GM12878 (cell line): ENCODE data around the gene CSNK2A1. TPM values are rescaled to one million over a fixed set of nuclear protein-coding genes. Genes with fewer than 3 reads are reported as not detected.

Experiments
- ATAC-seq: fragments of 200-7000 bp; cut with Tn5 transposase; 3 replicates; pipeline ENCODE4 v1.9.1; 2020; ENCODE audit warnings: mild to moderate bottlenecking, moderate library complexity
- BruUV-seq: library from RNA; stranded (reverse); fragments of 400-500 nt; replicated peaks from 2 replicates; lab custom pipeline; 2021; lab: Mats Ljungman, UMichigan
- CTCF ChIA-PET: fragments of 300-600 bp; sonication (Branson Sonifier 250); formaldehyde crosslinking; extraction: SDS; loops from one replicate; lab custom pipeline; 2021; ENCODE audit warnings: inconsistent platforms; lab: Yijun Ruan, JAX
- POLR2A ChIA-PET: fragments of 350-600 bp; formaldehyde crosslinking; extraction: SDS; loops from one replicate; lab custom pipeline; 2021; ENCODE audit warnings: inconsistent platforms; lab: Charles Lee
- RAD21 ChIA-PET: fragments of 300-600 bp; sonication (Branson Sonifier 250); formaldehyde crosslinking; loops from one replicate; lab custom pipeline; 2023; ENCODE audit warnings: antibody characterized with exemption; ENCODE audit not compliant: unreplicated experiment; lab: Charles Lee
- SMC1A ChIA-PET: fragments of 300-600 bp; sonication (Branson Sonifier 250); formaldehyde crosslinking; loops from one replicate; lab custom pipeline; 2023; ENCODE audit not compliant: unreplicated experiment, uncharacterized antibody; lab: Charles Lee
- DNase-seq: peaks from one replicate; pipeline ENCODE4 v3.0.0-alpha.2; 2011; ENCODE audit warnings: low read depth, low spot score
- FAIRE-seq: peaks from 3 replicates; lab custom pipeline; 2011; peaks lifted over from hg19 to GRCh38; lab: Jason Lieb, UNC
- H2AFZ ChIP-seq: 2 replicates; pipeline ENCODE4 v1.6.0; 2011; ENCODE audit warnings: low read depth, low read length, control low read depth; ENCODE audit not compliant: control insufficient read depth
- H3K27ac ChIP-seq: 2 replicates; pipeline ENCODE4 v1.5.1; 2011; ENCODE audit warnings: control low read depth; ENCODE audit not compliant: control insufficient read depth, insufficient read depth
- H3K27me3 ChIP-seq, 2 experiments: replicated peaks in 1 of 2; 2 replicates each; pipeline versions ENCODE4 v1.6.0 to v1.6.1; 2011; ENCODE audit warnings: low read length in 1 of 2; ENCODE audit not compliant: control insufficient read depth in 2 of 2, insufficient read depth in 2 of 2
- H3K36me3 ChIP-seq, 2 experiments: 2 replicates each; pipeline ENCODE4 v1.5.1; 2011; ENCODE audit warnings: low read length in 1 of 2; ENCODE audit not compliant: control insufficient read depth in 2 of 2, insufficient read depth in 2 of 2
- H3K4me1 ChIP-seq: 2 replicates; pipeline ENCODE4 v1.6.1; 2011; ENCODE audit warnings: mild to moderate bottlenecking, low read length, moderate library complexity, mixed read lengths; ENCODE audit not compliant: control insufficient read depth, insufficient read depth
- H3K4me2 ChIP-seq: 2 replicates; pipeline ENCODE4 v1.6.0; 2011; ENCODE audit warnings: control low read depth; ENCODE audit not compliant: control insufficient read depth, insufficient read depth
- H3K4me3 ChIP-seq: fragments of 200-600 bp; sonication (generic); 2 replicates; pipeline ENCODE4 v1.5.1; 2016
- H3K79me2 ChIP-seq: 2 replicates; pipeline ENCODE4 v1.6.0; 2011; ENCODE audit warnings: low read length; ENCODE audit not compliant: control insufficient read depth, insufficient read depth
- H3K9ac ChIP-seq: 2 replicates; pipeline ENCODE4 v1.8.0; 2011; ENCODE audit warnings: low read length, control low read depth, mixed read lengths; ENCODE audit not compliant: control insufficient read depth, insufficient read depth
- H3K9me3 ChIP-seq: replicated peaks from 3 replicates; pipeline ENCODE4 v1.5.1; 2011; ENCODE audit warnings: mild to moderate bottlenecking, low read length; ENCODE audit not compliant: control insufficient read depth, insufficient read depth
- H4K20me1 ChIP-seq: 2 replicates; pipeline ENCODE4 v1.6.0; 2011; ENCODE audit not compliant: control insufficient read depth, insufficient read depth
- EP300 ChIP-seq, 2 experiments: fragments of 150-350 bp in 1 of 2; IDR thresholded peaks; 2 replicates each; pipeline ENCODE4 v1.6.1; 2011 to 2012; ENCODE audit warnings: low read depth in 2 of 2, low read length in 2 of 2, borderline replicate concordance in 1 of 2, improper control_type of control experiment in 1 of 2, inconsistent platforms in 1 of 2; ENCODE audit not compliant: control insufficient read depth in 1 of 2
- JUND ChIP-seq: IDR thresholded peaks from 2 replicates; pipeline ENCODE4 v1.6.1; 2012; ENCODE audit warnings: low read depth, mild to moderate bottlenecking, low read length, improper control_type of control experiment, moderate library complexity
- MAX ChIP-seq: IDR thresholded peaks from 2 replicates; pipeline ENCODE4 v1.6.1; 2012; ENCODE audit warnings: low read depth, low read length, improper control_type of control experiment
- SPI1 ChIP-seq: IDR thresholded peaks from 2 replicates; pipeline ENCODE4 v1.6.1; 2011; ENCODE audit warnings: low read depth, mild to moderate bottlenecking, low read length, moderate library complexity, borderline replicate concordance; ENCODE audit not compliant: insufficient read depth
- TARDBP ChIP-seq: IDR thresholded peaks from 2 replicates; pipeline ENCODE4 v1.6.1; 2016; ENCODE audit warnings: borderline replicate concordance
- USF1 ChIP-seq: IDR thresholded peaks from 2 replicates; pipeline ENCODE4 v1.6.1; 2011; ENCODE audit warnings: borderline replicate concordance, low read depth, mild to moderate bottlenecking, moderate library complexity, mixed read lengths, low read length; ENCODE audit not compliant: insufficient read depth; ENCODE audit errors: extremely low read length
- ZBTB4 ChIP-seq: fragments of 450-650 bp; formaldehyde crosslinking; IDR thresholded peaks from 2 replicates; pipeline ENCODE4 v1.4.0; 2022; ENCODE audit warnings: mild to moderate bottlenecking, moderate library complexity
- WGBS: methylation state at CpG from one replicate; pipeline ENCODE4 v1.1.6; 2016; ENCODE audit warnings: low lambda C conversion rate; ENCODE audit not compliant: insufficient replicate concordance, insufficient coverage; ENCODE audit errors: missing lambda C conversion rate; 5-methylcytosine and 5-hydroxymethylcytosine counted together
- in situ Hi-C: fragments of 300-500 bp; cut with MboI; formaldehyde crosslinking; loops from 9 replicates; pipeline ENCODE4 v1.14.3; 2018; ENCODE audit warnings: mixed read lengths
- intact Hi-C: fragments of 100-400 bp; cut with micrococcal nuclease; formaldehyde crosslinking; loops from one replicate; pipeline ENCODE4 v1.14.2; 2022; ENCODE audit not compliant: unreplicated experiment
- polyA plus RNA-seq, 11 experiments: library from polyadenylated mRNA; depleted of rRNA in 4 of 11; unstranded in 6 of 11; stranded (reverse) in 5 of 11; fragments of >200 nt; fragmentation: Nextera tagmentation in 4 of 11; fragmentation: Illumina TruSeq in 1 of 11; extraction: Ambion mirVana in 4 of 11; extraction: Trizol in 1 of 11; gene quantifications; 1 replicate in 1 of 11; 2 replicates in 10 of 11; pipeline versions ENCODE4 v1.2.1 to v1.2.3, GENCODE V29; 2011 to 2016; ENCODE audit warnings: inconsistent platforms in 2 of 11, missing spikeins in 2 of 11, low read depth in 1 of 11
- total RNA-seq, 4 experiments: library from RNA; depleted of rRNA in 3 of 4; stranded (reverse); fragments of >200 nt in 3 of 4; fragmentation: Illumina TruSeq in 1 of 4; extraction: Trizol in 1 of 4; gene quantifications; 2 replicates each; pipeline versions ENCODE4 v1.2.1 to v1.2.3, GENCODE V29; 2013 to 2021

The CSNK2A1 gene
- total and polyA plus RNA-seq, 10 of the 15 experiments (the other 5 are each of a cell fraction or from before 2014, with no cell fraction given) = 47.6 to 199 (median 95.0) TPM

GRCh38 chr20:517221-517620, 26.4 kb downstream of the CSNK2A1 start:
- no peaks in the 10 kb centered on the region for H3K4me1 ChIP-seq
- CTCF ChIA-PET = no interaction called here
- H3K9ac ChIP-seq = no peak overlapping the region
- RAD21 ChIA-PET = no interaction called here
- no peak overlapping the region for H3K4me3 ChIP-seq
- no peak for FAIRE-seq
- no peaks in the 10 kb centered on the region for H3K27me3 ChIP-seq
- no TSS peak for BruUV-seq
- H3K9me3 ChIP-seq = peaks cover 10% of the 10 kb centered on the region; the same call in 2 of the 3 replicates
- in situ Hi-C loops = no loop called here
- intact Hi-C loops = no loop called here
- ATAC-seq = no peak
- H3K4me2 ChIP-seq = no peak overlapping the region
- 73% methylated on average over 2 of the region's 2 CpGs for WGBS
- no peaks in the 10 kb centered on the region for H4K20me1 ChIP-seq
- H3K27ac ChIP-seq = no peak overlapping the region
- POLR2A ChIA-PET = no interaction called here
- no peak overlapping the region for H2AFZ ChIP-seq
- no peak for DNase-seq
- no peak for TF ChIP-seq TARDBP
- TF ChIP-seq JUND = no peak
- TF ChIP-seq USF1 = no peak
- H3K36me3 ChIP-seq = peaks cover 4 to 11% of the 10 kb centered on the region in 2 experiments
- SMC1A ChIA-PET = no interaction called here
- H3K79me2 ChIP-seq = peaks cover 74% of the 10 kb centered on the region

- no peaks in the 10 kb centered on the region for H4K20me1 ChIP-seq
- H3K4me1 ChIP-seq = no peaks in the 10 kb centered on the region
- RAD21 ChIA-PET = no interaction called here
- DNase-seq = no peak
- no peak overlapping the region for H3K27ac ChIP-seq
- no TSS peak for BruUV-seq
- TF ChIP-seq SPI1 (no peak), EP300 (IDR thresholded peaks at IDR 0.05; ENCODE audit: borderline replicate concordance in 1 of 2, control insufficient read depth in 1 of 2, low read depth in 2 of 2, low read length in 2 of 2) (no peak), ZBTB4 (no peak), MAX (no peak)
- no peak for ATAC-seq
- intact Hi-C loops (no loop called here), in situ Hi-C loops (no loop called here)
- no peaks in the 10 kb centered on the region for H3K27me3 ChIP-seq
- H3K4me3 ChIP-seq = no peak overlapping the region
- H2AFZ ChIP-seq = no peak overlapping the region
- WGBS = 96% methylated on average over 2 of the region's 2 CpGs
- H3K4me2 ChIP-seq = no peak overlapping the region
- H3K9ac ChIP-seq = no peak overlapping the region
- peaks cover 6% of the 10 kb centered on the region; the same call in 2 of the 3 replicates for H3K9me3 ChIP-seq
- POLR2A ChIA-PET = no interaction called here
- SMC1A ChIA-PET = interaction anchor here (0.7 kb wide), 1 partner anchor 13 kb away, joined by 3 read pairs; no protein-coding TSS in a partner anchor
- FAIRE-seq = no peak
- H3K79me2 ChIP-seq = peaks cover 71% of the 10 kb centered on the region
- H3K36me3 ChIP-seq = peaks cover 3 to 12% of the 10 kb centered on the region in 2 experiments
- CTCF ChIA-PET = interaction anchor here (1.3 kb wide), 1 partner anchor 163 kb away, joined by 3 read pairs; no protein-coding TSS in a partner anchor
These were observed 26.8 kb downstream of the CSNK2A1 start for GRCh38 chr20:516799-517198.
